A549 (cell line): Measurements from ENCODE around the gene CDC23. TPM values are rescaled to one million over a fixed set of nuclear protein-coding genes. Genes with fewer than 3 reads are reported as not detected.
A peak's percentile ranks its signal among the peaks of the same experiment; 100 is the strongest.

Experiments used
- ATAC-seq, 2 experiments: fragments of 200-7000 bp in 1 of 2; fragments of >200 bp in 1 of 2; cut with Nextera tagmentation in 1 of 2; cut with Tn5 transposase in 1 of 2; 3 replicates each; pipeline versions ENCODE4 v1.8.0 to v1.9.1; 2018 to 2020; ENCODE audit warnings: mild to moderate bottlenecking in 1 of 2, moderate library complexity in 1 of 2
- CTCF ChIA-PET: fragments of 300-600 bp; sonication (Branson Sonifier 250); formaldehyde crosslinking; extraction: SDS; loops from one replicate; lab custom pipeline; 2021; ENCODE audit warnings: antibody characterized with exemption, inconsistent platforms; lab: Yijun Ruan, JAX
- POLR2A ChIA-PET: fragments of 350-600 bp; formaldehyde crosslinking; extraction: SDS; loops from one replicate; lab custom pipeline; 2021; ENCODE audit warnings: antibody characterized with exemption, inconsistent platforms; lab: Yijun Ruan, JAX
- DNase-seq, 2 experiments: peaks; one replicate each; pipeline versions ENCODE4 v3.0.0 to v3.0.0-alpha.2; 2011 to 2016; ENCODE audit warnings: low read depth in 1 of 2, low spot score in 1 of 2
- FAIRE-seq: peaks from 2 replicates; lab custom pipeline; 2011; peaks lifted over from hg19 to GRCh38; lab: Jason Lieb, UNC
- H3K27ac ChIP-seq, 2 experiments: fragments of >200 bp; sonication (Bioruptor Twin); formaldehyde crosslinking; 3 replicates each; pipeline ENCODE4 v1.5.1; 2016 to 2017
- H3K4me1 ChIP-seq: fragments of >200 bp; sonication (Bioruptor Twin); formaldehyde crosslinking; 3 replicates; pipeline ENCODE4 v1.6.1; 2016
- H3K4me2 ChIP-seq: fragments of >200 bp; sonication (Bioruptor Twin); formaldehyde crosslinking; 3 replicates; pipeline ENCODE4 v1.6.1; 2016
- H3K4me3 ChIP-seq: fragments of >200 bp; sonication (Bioruptor Twin); formaldehyde crosslinking; 3 replicates; pipeline ENCODE4 v1.5.1; 2016
- H3K9me3 ChIP-seq: fragments of >200 bp; sonication (Bioruptor Twin); formaldehyde crosslinking; 3 replicates; pipeline ENCODE4 v1.6.1; 2016
- BHLHE40 ChIP-seq: IDR thresholded peaks from 2 replicates; pipeline ENCODE4 v1.6.1; 2012; ENCODE audit warnings: low read depth, low read length, inconsistent platforms
- EHMT2 ChIP-seq: fragments of 200-600 bp; sonication (generic); IDR thresholded peaks from 2 replicates; pipeline ENCODE4 v1.6.1; 2016; ENCODE audit warnings: antibody characterized with exemption, low read depth, mild to moderate bottlenecking, moderate library complexity
- FOSB ChIP-seq: fragments of 250-450 bp; sonication (Bioruptor Pico); IDR thresholded peaks from 2 replicates; pipeline ENCODE4 v1.5.0; 2020; ENCODE audit warnings: mild to moderate bottlenecking, moderate library complexity
- FOSL2 ChIP-seq, 2 experiments: fragments of 450-650 bp in 1 of 2; fragments of >200 bp in 1 of 2; sonication (Bioruptor Twin) in 1 of 2; formaldehyde crosslinking; IDR thresholded peaks; 2 replicates each; pipeline versions ENCODE4 v1.5.0 to v1.6.1; 2016 to 2020; ENCODE audit warnings: mild to moderate bottlenecking in 1 of 2, moderate library complexity in 1 of 2
- GATA3 ChIP-seq: IDR thresholded peaks from 2 replicates; pipeline ENCODE4 v1.6.1; 2012; ENCODE audit warnings: borderline replicate concordance
- HDAC2 ChIP-seq: fragments of 200-600 bp; sonication (generic); IDR thresholded peaks from 2 replicates; pipeline ENCODE4 v1.6.1; 2016
- HES2 ChIP-seq: fragments of >200 bp; sonication (Bioruptor Twin); formaldehyde crosslinking; IDR thresholded peaks from 2 replicates; pipeline ENCODE4 v1.6.1; 2016
- JUN ChIP-seq, 2 experiments: fragments of >200 bp; sonication (Bioruptor Twin); formaldehyde crosslinking; IDR thresholded peaks; 2 replicates in 1 of 2; 3 replicates in 1 of 2; pipeline ENCODE4 v1.6.1; 2016 to 2017
- MAFK ChIP-seq: fragments of 450-650 bp; IDR thresholded peaks from 2 replicates; pipeline ENCODE4 v1.6.1; 2014; ENCODE audit not compliant: partially characterized antibody
- NFE2L2 ChIP-seq: fragments of 150-350 bp; conservative IDR thresholded peaks from 2 replicates; pipeline ENCODE4 v1.6.1; 2014; ENCODE audit warnings: low read length
- NPAS2 ChIP-seq: fragments of 250-450 bp; sonication (Bioruptor Pico); IDR thresholded peaks from 2 replicates; pipeline ENCODE4 v1.8.0; 2022; ENCODE audit warnings: mild to moderate bottlenecking, moderate library complexity, borderline replicate concordance
- POLR2A ChIP-seq: IDR thresholded peaks from 2 replicates; pipeline ENCODE4 v1.6.1; 2012; ENCODE audit warnings: mild to moderate bottlenecking, low read length
- RFX5 ChIP-seq: fragments of 450-650 bp; IDR thresholded peaks from 2 replicates; pipeline ENCODE4 v1.7.1; 2014; ENCODE audit warnings: antibody characterized with exemption, mild to moderate bottlenecking, moderate library complexity
- TP53 ChIP-seq: fragments of 250-450 bp; sonication (Bioruptor Pico); IDR thresholded peaks from 2 replicates; pipeline ENCODE4 v1.5.0; 2021; ENCODE audit warnings: mild to moderate bottlenecking, moderate library complexity
- ZFP36 ChIP-seq: fragments of 450-650 bp; IDR thresholded peaks from 2 replicates; pipeline ENCODE4 v1.6.1; 2014; ENCODE audit warnings: borderline replicate concordance; ENCODE audit not compliant: partially characterized antibody
- ZNF302 ChIP-seq: fragments of 250-450 bp; sonication (Bioruptor Pico); IDR thresholded peaks from 2 replicates; pipeline ENCODE4 v1.9.0; 2021; ENCODE audit warnings: inconsistent platforms, mild to moderate bottlenecking, moderate library complexity
- WGBS: methylation state at CpG from one replicate; pipeline ENCODE4 v1.1.6; 2017; ENCODE audit errors: missing lambda C conversion rate; 5-methylcytosine and 5-hydroxymethylcytosine counted together
- polyA plus RNA-seq, 4 experiments: library from polyadenylated mRNA; depleted of rRNA in 3 of 4; stranded (reverse); fragments of >200 nt; fragmentation: RNase III in 1 of 4; extraction: RNeasy Plus Mini Kit Qiagen cat#74134 plus additional on column Dnase treatment in 1 of 4; gene quantifications; 2 replicates in 3 of 4; 3 replicates in 1 of 4; pipeline ENCODE4 v1.2.3, GENCODE V29; 2011 to 2017
- TF ChIP-seq, protein P1 (sequence below): IDR thresholded peaks from 2 replicates; pipeline ENCODE4 v1.6.1; 2012; ENCODE audit warnings: low read depth, borderline replicate concordance
- TF ChIP-seq, protein P2 (sequence below): IDR thresholded peaks from 2 replicates; pipeline ENCODE4 v1.6.1; 2012

Gene CDC23
- polyA plus RNA-seq, 2 of the 4 experiments (the other 2 are of a cell fraction) = 37.1 to 70.3 TPM

GRCh38 chr5:138238034-138238433, 24.9 kb upstream of the CDC23 start:
- CTCF ChIA-PET = interaction anchor here (1.3 kb wide), 1 partner anchor 15 kb away, joined by 5 read pairs; no protein-coding TSS in a partner anchor
- no peaks in the 10 kb centered on the region for H3K9me3 ChIP-seq
- POLR2A ChIA-PET = no interaction called here
- H3K4me1 ChIP-seq = no peaks in the 10 kb centered on the region
- 39% methylated on average over 1 of the region's 1 CpG for WGBS
- H3K27ac ChIP-seq = no peak overlapping the region
- no peak for TF ChIP-seq MAFK
- TF ChIP-seq TP53 (CRISPR knock-in tag) = no peak
- TF ChIP-seq RFX5 = no peak
- no peak for TF ChIP-seq HES2
- TF ChIP-seq, protein P1, sequence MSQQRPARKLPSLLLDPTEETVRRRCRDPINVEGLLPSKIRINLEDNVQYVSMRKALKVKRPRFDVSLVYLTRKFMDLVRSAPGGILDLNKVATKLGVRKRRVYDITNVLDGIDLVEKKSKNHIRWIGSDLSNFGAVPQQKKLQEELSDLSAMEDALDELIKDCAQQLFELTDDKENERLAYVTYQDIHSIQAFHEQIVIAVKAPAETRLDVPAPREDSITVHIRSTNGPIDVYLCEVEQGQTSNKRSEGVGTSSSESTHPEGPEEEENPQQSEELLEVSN = no peak
- no peak for TF ChIP-seq GATA3
- no peak for TF ChIP-seq HDAC2
- TF ChIP-seq ZFP36 = no peak
- TF ChIP-seq ZNF302 = no peak
- TF ChIP-seq, protein P2, sequence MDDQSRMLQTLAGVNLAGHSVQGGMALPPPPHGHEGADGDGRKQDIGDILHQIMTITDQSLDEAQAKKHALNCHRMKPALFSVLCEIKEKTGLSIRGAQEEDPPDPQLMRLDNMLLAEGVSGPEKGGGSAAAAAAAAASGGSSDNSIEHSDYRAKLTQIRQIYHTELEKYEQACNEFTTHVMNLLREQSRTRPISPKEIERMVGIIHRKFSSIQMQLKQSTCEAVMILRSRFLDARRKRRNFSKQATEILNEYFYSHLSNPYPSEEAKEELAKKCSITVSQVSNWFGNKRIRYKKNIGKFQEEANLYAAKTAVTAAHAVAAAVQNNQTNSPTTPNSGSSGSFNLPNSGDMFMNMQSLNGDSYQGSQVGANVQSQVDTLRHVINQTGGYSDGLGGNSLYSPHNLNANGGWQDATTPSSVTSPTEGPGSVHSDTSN = no peak
- no peak overlapping the region for H3K4me3 ChIP-seq
- no peak overlapping the region for H3K4me2 ChIP-seq
- no peak for FAIRE-seq
- ATAC-seq = no peak
- DNase-seq = no peak

- FAIRE-seq = no peak
- no peak for TF ChIP-seq HDAC2
- TF ChIP-seq, all 56 proteins: peak for 0
- ChIA-PET CTCF (interaction anchor here (1.2 to 3.9 kb wide), 4 partner anchors 11 to 215 kb away, joined by 4 to 32 read pairs (median 9); partner anchors contain the start of gene KDM3B), POLR2A (no interaction called here)
- DNase-seq (no peak), ATAC-seq (no peak)
- no peak overlapping the region for H3K4me3 ChIP-seq
- no peak overlapping the region for H3K27ac ChIP-seq
- H3K9me3 ChIP-seq = no peaks in the 10 kb centered on the region
- WGBS = 81% methylated on average over 2 of the region's 2 CpGs
- H3K4me2 ChIP-seq = no peak overlapping the region
- H3K4me1 ChIP-seq = peaks cover 16% of the 10 kb centered on the region
Observed at GRCh38 chr5:138234651-138235050, 21.5 kb upstream of the CDC23 start.

GRCh38 chr5:138233280-138233679, 20.2 kb upstream of the CDC23 start:
- Histone ChIP-seq H3K4me3 (no peak overlapping the region), H3K27ac (no peak overlapping the region), H3K4me2 (no peak overlapping the region), H3K4me1 (peaks cover 16% of the 10 kb centered on the region), H3K9me3 (no peaks in the 10 kb centered on the region)
- ATAC-seq = no peak
- DNase-seq = peak in 1 of 2 experiments; percentile 26
- WGBS = 51% methylated on average over 2 of the region's 2 CpGs
- ChIA-PET CTCF (interaction anchor here (2.0 to 3.9 kb wide), 4 partner anchors 9 to 50 kb away, joined by 9 to 32 read pairs (median 17); no protein-coding TSS in a partner anchor), POLR2A (no interaction called here)
- no peak for FAIRE-seq
- TF ChIP-seq NFE2L2 (no peak), ZFP36 (no peak), RFX5 (no peak), FOSL2 (IDR thresholded peaks at IDR 0.05) (no peak), FOSL2 (CRISPR knock-in tag; IDR thresholded peaks at IDR 0.05) (no peak), EHMT2 (no peak), NPAS2 (CRISPR knock-in tag) (no peak), FOSB (CRISPR knock-in tag) (no peak), BHLHE40 (no peak), POLR2A (no peak), HES2 (no peak), JUN (IDR thresholded peaks at IDR 0.05) (no peak)
- TF ChIP-seq, protein P1 = no peak
- TF ChIP-seq, all 56 proteins: peak for 0
